ENCODE data around the gene LGSN. TPM values are rescaled to one million over a fixed set of nuclear protein-coding genes. Genes with fewer than 3 reads are reported as not detected.

Gene LGSN
- total and polyA plus RNA-seq, 2 donors from 2014 or later, result 0.19 to 0.26 TPM

GRCh38 chr6:63267046-63267445, 52.7 kb downstream of the LGSN start:
- Histone ChIP-seq H3K27ac (ENCODE audit: low read depth in 2 of 2, low read length in 2 of 2) (no peak overlapping the region), H3K9me3 (ENCODE audit: control insufficient read depth in 2 of 3, insufficient read depth in 1 of 3, low read length in 3 of 3) (no peaks in the 10 kb centered on the region), H3K36me3 (ENCODE audit: control insufficient read depth in 2 of 3, insufficient read depth in 3 of 3, low read length in 3 of 3) (no peaks in the 10 kb centered on the region), H3K27me3 (ENCODE audit: control insufficient read depth, insufficient read depth, low read length) (no peaks in the 10 kb centered on the region), H3K4me1 (ENCODE audit: control insufficient read depth in 2 of 3, insufficient read depth in 2 of 3, low read depth in 1 of 3, low read length in 3 of 3) (no peaks in the 10 kb centered on the region), H3K4me3 (ENCODE audit: low read length in 3 of 3) (no peak overlapping the region), H3K9ac (ENCODE audit: low read length in 3 of 3) (no peak overlapping the region)
- FAIRE-seq (no peak), DNase-seq (no peak)
- intact Hi-C loops (cut with DNase I), result no loop called here
- no peak for TF ChIP-seq CTCF (IDR thresholded peaks at IDR 0.05; ENCODE audit: borderline replicate concordance, extremely low read depth, insufficient read depth)

- DNase-seq, result peak in 2 of 5 donors; percentile 31 to 45
- Histone ChIP-seq H3K4me3 (ENCODE audit: low read length in 3 of 3) (no peak overlapping the region), H3K9ac (ENCODE audit: low read length in 3 of 3) (no peak overlapping the region), H3K4me1 (ENCODE audit: control insufficient read depth in 2 of 3, insufficient read depth in 2 of 3, low read depth in 1 of 3, low read length in 3 of 3) (no peaks in the 10 kb centered on the region), H3K27ac (ENCODE audit: low read depth in 2 of 2, low read length in 2 of 2) (no peak overlapping the region), H3K9me3 (ENCODE audit: control insufficient read depth in 2 of 3, insufficient read depth in 1 of 3, low read length in 3 of 3) (no peaks in the 10 kb centered on the region), H3K27me3 (ENCODE audit: control insufficient read depth, insufficient read depth, low read length) (no peaks in the 10 kb centered on the region), H3K36me3 (ENCODE audit: control insufficient read depth in 2 of 3, insufficient read depth in 3 of 3, low read length in 3 of 3) (no peaks in the 10 kb centered on the region)
- FAIRE-seq, result no peak
- intact Hi-C loops (cut with DNase I), result no loop called here
- no peak for TF ChIP-seq CTCF (IDR thresholded peaks at IDR 0.05; ENCODE audit: borderline replicate concordance, extremely low read depth, insufficient read depth)
Measured at GRCh38 chr6:63263444-63263843, 56.3 kb downstream of the LGSN start.

DNA sequence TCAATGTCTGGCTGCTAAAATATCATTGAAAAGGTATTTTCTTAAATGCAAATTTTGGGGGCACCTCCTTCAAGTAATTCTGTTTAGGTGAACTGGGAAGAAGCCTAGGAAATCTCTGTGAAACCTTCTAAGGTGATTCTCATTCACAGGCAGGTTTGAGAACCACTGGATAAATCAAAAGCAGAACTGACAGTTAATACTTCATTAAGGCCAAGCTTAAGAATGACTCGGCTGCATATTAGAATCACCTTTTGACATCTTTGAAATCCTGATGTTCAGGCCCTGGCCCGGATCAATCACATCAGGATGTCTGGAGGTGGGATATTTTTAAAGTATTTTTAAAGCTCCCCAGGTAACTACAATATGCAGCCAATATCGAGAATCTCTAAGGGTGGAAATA, 58.0 kb downstream of the LGSN start:
- no peak for FAIRE-seq
- Histone ChIP-seq H3K27ac (ENCODE audit: low read depth in 2 of 2, low read length in 2 of 2) (no peak overlapping the region), H3K4me3 (ENCODE audit: low read length in 3 of 3) (no peak overlapping the region), H3K36me3 (ENCODE audit: control insufficient read depth in 2 of 3, insufficient read depth in 3 of 3, low read length in 3 of 3) (no peaks in the 10 kb centered on the region), H3K4me1 (ENCODE audit: control insufficient read depth in 2 of 3, insufficient read depth in 2 of 3, low read depth in 1 of 3, low read length in 3 of 3) (no peaks in the 10 kb centered on the region), H3K9me3 (ENCODE audit: control insufficient read depth in 2 of 3, insufficient read depth in 1 of 3, low read length in 3 of 3) (no peaks in the 10 kb centered on the region), H3K27me3 (ENCODE audit: control insufficient read depth, insufficient read depth, low read length) (no peaks in the 10 kb centered on the region), H3K9ac (ENCODE audit: low read length in 3 of 3) (no peak overlapping the region)
- intact Hi-C loops (cut with DNase I), result no loop called here
- no peak for DNase-seq
- TF ChIP-seq CTCF (IDR thresholded peaks at IDR 0.05; ENCODE audit: borderline replicate concordance, extremely low read depth, insufficient read depth), result no peak

DNA sequence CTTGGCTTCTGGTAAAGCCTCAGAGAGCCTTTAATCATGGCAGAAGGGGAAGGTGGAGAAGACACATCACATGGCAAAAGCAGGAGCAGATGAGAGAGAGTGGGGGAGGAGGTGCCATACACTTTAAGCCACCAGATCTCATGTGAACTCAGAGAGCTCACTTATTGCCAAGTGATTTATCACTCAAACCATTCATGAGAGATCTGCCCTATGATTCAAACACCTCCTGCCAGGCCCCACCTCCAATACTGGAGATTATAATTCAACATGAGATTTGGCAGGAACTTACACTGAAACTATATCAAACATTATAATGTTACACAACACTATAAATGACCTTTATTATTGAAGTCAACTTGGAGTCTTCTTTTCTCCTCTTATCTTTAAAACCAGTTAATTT, 60.6 kb downstream of the LGSN start:
- no peak for TF ChIP-seq CTCF (IDR thresholded peaks at IDR 0.05; ENCODE audit: borderline replicate concordance, extremely low read depth, insufficient read depth)
- H3K27me3 ChIP-seq (ENCODE audit: control insufficient read depth, insufficient read depth, low read length), result no peaks in the 10 kb centered on the region
- no peak overlapping the region for H3K27ac ChIP-seq (ENCODE audit: low read depth in 2 of 2, low read length in 2 of 2)

More for the DNA sequence above, 60.6 kb downstream of the LGSN start:
- DNase-seq, result no peak
- intact Hi-C loops (cut with DNase I), result no loop called here
- no peaks in the 10 kb centered on the region for H3K4me1 ChIP-seq (ENCODE audit: control insufficient read depth in 2 of 3, insufficient read depth in 2 of 3, low read depth in 1 of 3, low read length in 3 of 3)
- H3K4me3 ChIP-seq (ENCODE audit: low read length in 3 of 3), result no peak overlapping the region
- FAIRE-seq, result no peak
- no peak overlapping the region for H3K9ac ChIP-seq (ENCODE audit: low read length in 3 of 3)
- no peaks in the 10 kb centered on the region for H3K9me3 ChIP-seq (ENCODE audit: control insufficient read depth in 2 of 3, insufficient read depth in 1 of 3, low read length in 3 of 3)
- no peaks in the 10 kb centered on the region for H3K36me3 ChIP-seq (ENCODE audit: control insufficient read depth in 2 of 3, insufficient read depth in 3 of 3, low read length in 3 of 3)
